H1 (cell line): Measurements from ENCODE around the gene JMJD8. TPM values are rescaled to one million over a fixed set of nuclear protein-coding genes. Genes with fewer than 3 reads are reported as not detected.

ENCODE experiments used
- CTCF ChIA-PET: fragments of 300-600 bp; sonication (Branson Sonifier 250); formaldehyde crosslinking; loops from one replicate; lab custom pipeline; 2021; ENCODE audit not compliant: partially characterized antibody; lab: Charles Lee
- POLR2A ChIA-PET: fragments of 300-600 bp; sonication (Branson Sonifier 250); formaldehyde crosslinking; loops from one replicate; lab custom pipeline; 2021; ENCODE audit warnings: inconsistent platforms; ENCODE audit not compliant: partially characterized antibody; lab: Charles Lee
- DNase-seq, 2 experiments: peaks; one replicate each; pipeline versions ENCODE4 v3.0.0 to v3.0.0-alpha.2; 2010 to 2022; ENCODE audit warnings: low spot score in 2 of 2, low read depth in 1 of 2, mixed read lengths in 1 of 2
- FAIRE-seq: peaks from 2 replicates; lab custom pipeline; 2011; peaks lifted over from hg19 to GRCh38; lab: Jason Lieb, UNC
- H2AFZ ChIP-seq: 2 replicates; pipeline ENCODE4 v1.8.1; 2012; ENCODE audit warnings: low read length, inconsistent platforms
- H2AK5ac ChIP-seq: 2 replicates; pipeline ENCODE4 v1.6.1; 2013; ENCODE audit warnings: low read depth, low read length
- H2BK120ac ChIP-seq: replicated peaks from 2 replicates; pipeline ENCODE3; 2013; ENCODE audit warnings: low read depth, low read length, inconsistent platforms
- H2BK12ac ChIP-seq: 2 replicates; pipeline ENCODE4 v1.6.1; 2013; ENCODE audit warnings: low read depth, low read length
- H2BK15ac ChIP-seq: 2 replicates; pipeline ENCODE4 v1.6.1; 2013; ENCODE audit warnings: low read length
- H2BK20ac ChIP-seq: 2 replicates; pipeline ENCODE4 v1.6.1; 2013; ENCODE audit warnings: low read length
- H2BK5ac ChIP-seq: 2 replicates; pipeline ENCODE4 v1.6.1; 2013; ENCODE audit warnings: low read depth, low read length
- H3K14ac ChIP-seq: 2 replicates; pipeline ENCODE4 v1.6.1; 2013; ENCODE audit warnings: inconsistent platforms; ENCODE audit not compliant: insufficient read length
- H3K18ac ChIP-seq: 2 replicates; pipeline ENCODE4 v1.6.1; 2013; ENCODE audit warnings: low read length; ENCODE audit errors: extremely low read depth
- H3K23ac ChIP-seq: 2 replicates; pipeline ENCODE4 v1.6.1; 2013; ENCODE audit warnings: inconsistent platforms; ENCODE audit not compliant: insufficient read length
- H3K23me2 ChIP-seq: 2 replicates; pipeline ENCODE4 v1.6.1; 2013; ENCODE audit warnings: low read depth, low read length
- H3K27ac ChIP-seq: 2 replicates; pipeline ENCODE4 v1.6.1; 2011; ENCODE audit warnings: low read depth, low read length, inconsistent platforms
- H3K27me3 ChIP-seq, 4 experiments: replicated peaks in 1 of 4; 1 replicate in 1 of 4; 2 replicates in 3 of 4; pipeline versions ENCODE4 v1.6.1 to v1.8.1; 2011 to 2013; ENCODE audit warnings: low read length in 3 of 4, mild to moderate bottlenecking in 3 of 4, inconsistent platforms in 2 of 4, mixed read lengths in 2 of 4, moderate library complexity in 1 of 4; ENCODE audit not compliant: control insufficient read depth in 3 of 4, insufficient read depth in 3 of 4; ENCODE audit errors: extremely low read depth in 1 of 4
- H3K36me3 ChIP-seq, 4 experiments: 2 replicates each; pipeline versions ENCODE4 v1.6.1 to v1.8.1; 2011 to 2013; ENCODE audit warnings: mild to moderate bottlenecking in 4 of 4, low read length in 3 of 4, moderate library complexity in 2 of 4, control low read depth in 1 of 4, inconsistent platforms in 1 of 4; ENCODE audit not compliant: insufficient read depth in 4 of 4, control insufficient read depth in 2 of 4
- H3K4ac ChIP-seq: replicated peaks from 2 replicates; pipeline ENCODE3; 2013; ENCODE audit warnings: low read length, low read depth, mixed read lengths, inconsistent platforms; ENCODE audit not compliant: insufficient read length
- H3K4me1 ChIP-seq, 4 experiments: replicated peaks in 1 of 4; 1 replicate in 1 of 4; 2 replicates in 3 of 4; pipeline versions ENCODE4 v1.6.1 to v1.8.1; 2011 to 2013; ENCODE audit warnings: low read length in 3 of 4, inconsistent platforms in 2 of 4, mixed read lengths in 1 of 4; ENCODE audit not compliant: insufficient read depth in 4 of 4, control insufficient read depth in 3 of 4
- H3K4me2 ChIP-seq, 2 experiments: 2 replicates each; pipeline versions ENCODE4 v1.6.1 to v1.8.1; 2011 to 2013; ENCODE audit warnings: low read depth in 2 of 2, low read length in 2 of 2, control low read depth in 1 of 2, inconsistent platforms in 1 of 2, mild to moderate bottlenecking in 1 of 2; ENCODE audit not compliant: insufficient read depth in 1 of 2
- H3K4me3 ChIP-seq, 4 experiments: fragments of 200-600, 300-600 bp in 1 of 4; sonication (generic), shearing (Covaris generic), sonication (Bioruptor Twin) in 1 of 4; 2 replicates each; pipeline versions ENCODE4 v1.5.1 to v1.8.1; 2011 to 2016; ENCODE audit warnings: low read length in 4 of 4, low read depth in 3 of 4, control low read depth in 2 of 4, inconsistent platforms in 2 of 4, mild to moderate bottlenecking in 2 of 4, mixed read lengths in 1 of 4, moderate library complexity in 1 of 4; ENCODE audit not compliant: insufficient read depth in 2 of 4; ENCODE audit errors: extremely low read depth in 1 of 4
- H3K56ac ChIP-seq: replicated peaks from 2 replicates; pipeline ENCODE3; 2013; ENCODE audit warnings: low read depth, mild to moderate bottlenecking, mixed read lengths, low read length, inconsistent platforms; ENCODE audit not compliant: insufficient read length
- H3K79me1 ChIP-seq: 2 replicates; pipeline ENCODE4 v1.6.1; 2013; ENCODE audit warnings: low read depth, low read length, control low read depth
- H3K79me2 ChIP-seq, 2 experiments: 2 replicates each; pipeline versions ENCODE4 v1.6.1 to v1.8.1; 2012 to 2013; ENCODE audit warnings: low read length in 2 of 2, mild to moderate bottlenecking in 2 of 2, inconsistent platforms in 1 of 2; ENCODE audit not compliant: insufficient read depth in 2 of 2, control insufficient read depth in 1 of 2
- H3K9ac ChIP-seq, 4 experiments: replicated peaks in 1 of 4; 1 replicate in 1 of 4; 2 replicates in 3 of 4; pipeline versions ENCODE4 v1.6.1 to v1.8.1; 2011 to 2013; ENCODE audit warnings: low read depth in 3 of 4, low read length in 3 of 4, control low read depth in 2 of 4, mild to moderate bottlenecking in 2 of 4, moderate library complexity in 2 of 4, inconsistent platforms in 1 of 4; ENCODE audit errors: extremely low read depth in 1 of 4
- H3K9me3 ChIP-seq, 2 experiments: 2 replicates each; pipeline versions ENCODE4 v1.6.1 to v1.8.1; 2012 to 2013; ENCODE audit warnings: mild to moderate bottlenecking in 2 of 2, moderate library complexity in 2 of 2, control low read depth in 1 of 2, inconsistent platforms in 1 of 2, low read depth in 1 of 2, low read length in 1 of 2, mixed read lengths in 1 of 2; ENCODE audit not compliant: insufficient read depth in 2 of 2
- H4K20me1 ChIP-seq, 2 experiments: replicated peaks in 1 of 2; 2 replicates each; pipeline versions ENCODE3 to v1.8.1; 2011 to 2013; ENCODE audit warnings: inconsistent platforms in 2 of 2, low read length in 2 of 2, mild to moderate bottlenecking in 1 of 2; ENCODE audit not compliant: insufficient read depth in 2 of 2, control insufficient read depth in 1 of 2
- H4K5ac ChIP-seq: 2 replicates; pipeline ENCODE4 v1.6.1; 2013; ENCODE audit warnings: low read length, low read depth, mixed read lengths, inconsistent platforms; ENCODE audit not compliant: insufficient read length
- H4K8ac ChIP-seq: 2 replicates; pipeline ENCODE4 v1.8.0; 2013; ENCODE audit warnings: mild to moderate bottlenecking, moderate library complexity, low read length, inconsistent platforms; ENCODE audit not compliant: insufficient read depth; ENCODE audit errors: extremely low read depth
- H4K91ac ChIP-seq: replicated peaks from 2 replicates; pipeline ENCODE3; 2013; ENCODE audit warnings: low read length, mixed read lengths, inconsistent platforms; ENCODE audit not compliant: insufficient read length
- ATF2 ChIP-seq: IDR thresholded peaks from 2 replicates; pipeline ENCODE4 v1.6.1; 2012; ENCODE audit warnings: low read length, inconsistent platforms
- EGR1 ChIP-seq: IDR thresholded peaks from 2 replicates; pipeline ENCODE4 v1.6.1; 2011; ENCODE audit warnings: low read depth, low read length, borderline replicate concordance
- EP300 ChIP-seq, 2 experiments: IDR thresholded peaks; 1 replicate in 1 of 2; 2 replicates in 1 of 2; pipeline ENCODE4 v1.6.1; 2011 to 2012; ENCODE audit warnings: low read depth in 2 of 2, low read length in 2 of 2, mild to moderate bottlenecking in 2 of 2, borderline replicate concordance in 1 of 2, inconsistent platforms in 1 of 2, moderate library complexity in 1 of 2
- GTF2F1 ChIP-seq: IDR thresholded peaks from 2 replicates; pipeline ENCODE4 v1.6.1; 2012; ENCODE audit warnings: low read depth, low read length, improper control_type of control experiment, borderline replicate concordance
- POLR2A ChIP-seq, 2 experiments: IDR thresholded peaks; 1 replicate in 1 of 2; 2 replicates in 1 of 2; pipeline ENCODE4 v1.6.1; 2011; ENCODE audit warnings: low read depth in 2 of 2, low read length in 2 of 2, mild to moderate bottlenecking in 2 of 2; ENCODE audit errors: control extremely low read depth in 1 of 2
- RAD21 ChIP-seq, 2 experiments: IDR thresholded peaks in 1 of 2; conservative IDR thresholded peaks in 1 of 2; 2 replicates each; pipeline ENCODE4 v1.6.1; 2011; ENCODE audit warnings: low read depth in 2 of 2, low read length in 2 of 2, improper control_type of control experiment in 1 of 2, inconsistent platforms in 1 of 2, mild to moderate bottlenecking in 1 of 2, moderate library complexity in 1 of 2
- RXRA ChIP-seq: IDR thresholded peaks from 2 replicates; pipeline ENCODE4 v1.6.1; 2011; ENCODE audit warnings: low read depth, mild to moderate bottlenecking, low read length, moderate library complexity; ENCODE audit not compliant: insufficient read depth
- SAP30 ChIP-seq: fragments of 300-600 bp; sonication (generic); IDR thresholded peaks from 2 replicates; pipeline ENCODE4 v1.7.1; 2012; ENCODE audit warnings: low read length, moderate library complexity, mild to moderate bottlenecking, inconsistent platforms; ENCODE audit not compliant: insufficient read depth, insufficient replicate concordance
- SIX5 ChIP-seq: IDR thresholded peaks from 2 replicates; pipeline ENCODE4 v1.6.1; 2011; ENCODE audit warnings: mild to moderate bottlenecking, low read depth, low read length
- TAF1 ChIP-seq: IDR thresholded peaks from 2 replicates; pipeline ENCODE4 v1.6.1; 2011; ENCODE audit warnings: mild to moderate bottlenecking, low read depth, low read length
- TBP ChIP-seq: IDR thresholded peaks from 2 replicates; pipeline ENCODE4 v1.6.1; 2011; ENCODE audit warnings: low read depth, low read length, improper control_type of control experiment
- WGBS, 2 experiments: shearing (Covaris generic) in 1 of 2; methylation state at CpG; one replicate each; pipeline versions ENCODE4 v1.1.6 to v1.1.7; 2013 to 2015; ENCODE audit warnings: low lambda C conversion rate in 2 of 2, mixed read lengths in 2 of 2, inconsistent platforms in 1 of 2, low coverage in 1 of 2, missing lambda C conversion rate in 1 of 2; ENCODE audit not compliant: insufficient replicate concordance in 2 of 2, insufficient coverage in 1 of 2, insufficient read length in 1 of 2; ENCODE audit errors: extremely low coverage in 1 of 2, missing lambda C conversion rate in 1 of 2; 5-methylcytosine and 5-hydroxymethylcytosine counted together
- polyA plus RNA-seq, 7 experiments: library from polyadenylated mRNA; depleted of rRNA in 3 of 7; stranded (reverse) in 5 of 7; unstranded in 2 of 7; fragments of >200 nt in 5 of 7; fragments of 200-250 nt in 2 of 7; gene quantifications; 1 replicate in 5 of 7; 2 replicates in 1 of 7; 4 replicates in 1 of 7; pipeline versions ENCODE4 v1.2.1 to v1.2.3, GENCODE V29; 2011 to 2013; ENCODE audit warnings: missing spikeins in 2 of 7, mixed read lengths in 2 of 7
- total RNA-seq: library from RNA; stranded (reverse); fragmentation: NEBNext Ultra II Directional; extraction: Animal tissue kit (Norgen Biotek cat#: 25700); gene quantifications from 2 replicates; pipeline ENCODE4 v1.2.1, GENCODE V29; 2021

The JMJD8 gene
- total and polyA plus RNA-seq, 2 of the 8 experiments (the other 6 are each of a cell fraction or from before 2014, with no cell fraction given), result 46.4 to 87.4 TPM

DNA sequence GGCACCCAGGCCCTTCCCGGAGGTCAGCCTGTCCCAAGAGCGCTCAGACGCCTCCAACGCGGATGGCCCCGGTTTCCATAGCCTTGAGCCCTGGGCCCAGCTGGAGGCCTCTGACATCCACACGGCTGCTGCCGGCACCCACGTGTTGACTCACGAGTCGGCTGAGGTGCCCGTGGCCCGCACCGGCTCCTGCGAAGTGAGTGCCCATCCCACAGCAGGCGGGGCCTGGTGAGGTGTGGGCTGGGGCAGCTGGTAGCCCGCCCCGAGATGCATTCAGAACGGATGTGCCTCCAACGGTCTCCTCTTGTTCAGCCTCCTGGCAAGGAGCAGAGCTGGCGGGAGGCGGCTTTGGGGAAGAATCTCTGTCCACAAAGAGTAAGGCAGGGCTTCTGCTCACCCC lies 32.3 kb downstream of the JMJD8 start:
- H3K9ac ChIP-seq, result no peak overlapping the region
- FAIRE-seq (no peak), DNase-seq (no peak)
- no peak overlapping the region for H2BK120ac ChIP-seq
- no peaks in the 10 kb centered on the region for H3K79me2 ChIP-seq
- no peak overlapping the region for H2BK20ac ChIP-seq
- H3K4ac ChIP-seq, result no peak overlapping the region
- H4K20me1 ChIP-seq, result peaks cover 0 to 4% of the 10 kb centered on the region in 2 experiments
- peaks cover 0 to 4% (median under 1%) of the 10 kb centered on the region in 4 experiments; a peak in 4 of 7 replicates for H3K4me1 ChIP-seq
- no peak overlapping the region for H3K27ac ChIP-seq
- H3K36me3 ChIP-seq, result peaks cover 0 to 28% (median 1%) of the 10 kb centered on the region in 4 experiments; a peak in 1 of 8 replicates
- CTCF ChIA-PET, result interaction anchor here (0.7 to 7.9 kb wide), 4 partner anchors 12 to 51 kb away, joined by 3 to 104 read pairs (median 4); partner anchors contain the start of gene RHOT2
- H3K14ac ChIP-seq, result no peak overlapping the region
- no peak overlapping the region for H3K23ac ChIP-seq
- 94% methylated on average over 16 of the region's 22 CpGs; no CpG with 5 or more reads in 1 of the 2 experiments for WGBS, 2 experiments
- no peak overlapping the region for H4K5ac ChIP-seq
- POLR2A ChIA-PET, result interaction anchor here (0.8 to 1.9 kb wide), 3 partner anchors 16 to 77 kb away, joined by 3 to 4 read pairs (median 3); partner anchors contain the start of gene RHOT2
- no peak overlapping the region for H2BK12ac ChIP-seq
- H2BK5ac ChIP-seq, result no peak overlapping the region
- H3K79me1 ChIP-seq, result no peaks in the 10 kb centered on the region; the same call in 1 of the 2 replicates
- H4K8ac ChIP-seq, result no peak overlapping the region
- no peak overlapping the region for H2BK15ac ChIP-seq
- H2AK5ac ChIP-seq, result no peak overlapping the region
- H3K18ac ChIP-seq, result no peak overlapping the region
- no peak overlapping the region for H4K91ac ChIP-seq
- H2AFZ ChIP-seq, result no peak overlapping the region
- H3K4me3 ChIP-seq, result no peak overlapping the region
- H3K27me3 ChIP-seq, result no peaks in the 10 kb centered on the region
- no peaks in the 10 kb centered on the region for H3K9me3 ChIP-seq
- peaks cover 7% of the 10 kb centered on the region for H3K23me2 ChIP-seq
- no peak overlapping the region for H3K56ac ChIP-seq
- no peak overlapping the region for H3K4me2 ChIP-seq
- no peak for TF ChIP-seq SAP30
- TF ChIP-seq TBP, result no peak
- TF ChIP-seq SIX5, result no peak
- no peak for TF ChIP-seq POLR2A (IDR thresholded peaks at IDR 0.05; ENCODE audit: control extremely low read depth in 1 of 2, low read depth in 2 of 2, low read length in 2 of 2)
- TF ChIP-seq ATF2, result no peak
- TF ChIP-seq GTF2F1, result no peak
- no peak for TF ChIP-seq RXRA
- TF ChIP-seq RAD21 (IDR thresholded peaks at IDR 0.05 in 1 of 2, conservative IDR thresholded peaks at IDR 0.05 in 1 of 2; ENCODE audit: low read depth in 2 of 2, low read length in 2 of 2), result no peak
- TF ChIP-seq EGR1, result no peak
- TF ChIP-seq EP300 (IDR thresholded peaks at IDR 0.05; ENCODE audit: borderline replicate concordance in 1 of 2, low read depth in 2 of 2, low read length in 2 of 2), result no peak
- no peak for TF ChIP-seq TAF1
